ENCODE measurements around the gene DLX6. TPM values are rescaled to one million over a fixed set of nuclear protein-coding genes. Genes with fewer than 3 reads are reported as not detected.

DLX6 gene
- total RNA-seq, 1 donor from 2014 or later, result 25.5 TPM

DNA sequence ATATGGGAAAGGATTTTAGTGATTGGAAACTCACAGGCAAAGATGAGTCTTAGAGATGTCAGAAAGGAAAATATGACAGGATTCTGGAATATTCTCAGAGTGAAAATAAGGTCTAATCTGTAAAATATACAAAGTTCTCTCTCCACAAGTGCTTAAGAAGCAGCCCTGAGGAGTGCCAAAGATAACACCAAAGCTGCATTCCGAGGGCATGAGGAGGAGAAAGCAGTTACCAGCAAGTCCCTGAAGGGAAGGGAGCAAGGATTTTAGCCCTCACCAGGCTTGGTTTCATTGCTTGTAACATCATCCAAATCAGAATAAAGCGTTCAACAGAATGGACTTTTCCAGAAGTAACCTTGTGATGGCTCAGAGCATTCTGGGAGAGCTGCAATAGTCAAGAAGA is 31.4 kb upstream of the DLX6 start:
- TF ChIP-seq, protein P1, sequence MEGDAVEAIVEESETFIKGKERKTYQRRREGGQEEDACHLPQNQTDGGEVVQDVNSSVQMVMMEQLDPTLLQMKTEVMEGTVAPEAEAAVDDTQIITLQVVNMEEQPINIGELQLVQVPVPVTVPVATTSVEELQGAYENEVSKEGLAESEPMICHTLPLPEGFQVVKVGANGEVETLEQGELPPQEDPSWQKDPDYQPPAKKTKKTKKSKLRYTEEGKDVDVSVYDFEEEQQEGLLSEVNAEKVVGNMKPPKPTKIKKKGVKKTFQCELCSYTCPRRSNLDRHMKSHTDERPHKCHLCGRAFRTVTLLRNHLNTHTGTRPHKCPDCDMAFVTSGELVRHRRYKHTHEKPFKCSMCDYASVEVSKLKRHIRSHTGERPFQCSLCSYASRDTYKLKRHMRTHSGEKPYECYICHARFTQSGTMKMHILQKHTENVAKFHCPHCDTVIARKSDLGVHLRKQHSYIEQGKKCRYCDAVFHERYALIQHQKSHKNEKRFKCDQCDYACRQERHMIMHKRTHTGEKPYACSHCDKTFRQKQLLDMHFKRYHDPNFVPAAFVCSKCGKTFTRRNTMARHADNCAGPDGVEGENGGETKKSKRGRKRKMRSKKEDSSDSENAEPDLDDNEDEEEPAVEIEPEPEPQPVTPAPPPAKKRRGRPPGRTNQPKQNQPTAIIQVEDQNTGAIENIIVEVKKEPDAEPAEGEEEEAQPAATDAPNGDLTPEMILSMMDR (conservative IDR thresholded peaks at IDR 0.05), result no peak
- Mint-ChIP-seq H3K36me3 (no peaks in the 10 kb centered on the region), H3K4me1 (ENCODE audit: unreplicated experiment) (no peaks in the 10 kb centered on the region), H3K27me3 (peaks cover 16% of the 10 kb centered on the region), H3K4me3 (no peak overlapping the region), H3K9me3 (no peaks in the 10 kb centered on the region), H3K27ac (no peak overlapping the region)
- DNase-seq (ENCODE audit: extremely low spot score, unreplicated experiment), result no peak

DNA sequence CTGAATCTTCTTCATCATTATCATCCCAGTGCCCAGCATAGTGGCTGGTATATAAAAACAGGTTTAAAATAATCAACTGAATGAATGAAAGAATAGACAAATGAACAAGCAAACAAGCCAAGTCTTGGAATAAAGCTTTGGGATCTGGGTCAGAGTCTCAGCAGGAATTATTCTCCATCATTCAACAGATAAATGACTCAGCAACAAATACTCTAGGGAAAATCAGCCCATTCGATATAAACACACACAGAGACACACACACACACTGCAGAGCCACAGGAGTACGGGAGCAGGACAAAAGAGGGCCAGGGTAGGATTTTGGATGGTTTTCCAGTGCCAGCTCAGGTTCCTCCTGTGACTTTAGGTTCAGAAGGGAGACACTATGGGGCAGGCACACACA is 29.2 kb upstream of the DLX6 start:
- no peak for DNase-seq (ENCODE audit: extremely low spot score, unreplicated experiment)
- no peaks in the 10 kb centered on the region for H3K4me1 Mint-ChIP-seq (ENCODE audit: unreplicated experiment)
- H3K9me3 Mint-ChIP-seq, result peaks cover 5% of the 10 kb centered on the region
- TF ChIP-seq, protein P1 (conservative IDR thresholded peaks at IDR 0.05), result no peak
- peaks cover 16% of the 10 kb centered on the region for H3K27me3 Mint-ChIP-seq
- H3K36me3 Mint-ChIP-seq, result peaks cover 4% of the 10 kb centered on the region
- H3K27ac Mint-ChIP-seq, result no peak overlapping the region
- no peak overlapping the region for H3K4me3 Mint-ChIP-seq

DNA sequence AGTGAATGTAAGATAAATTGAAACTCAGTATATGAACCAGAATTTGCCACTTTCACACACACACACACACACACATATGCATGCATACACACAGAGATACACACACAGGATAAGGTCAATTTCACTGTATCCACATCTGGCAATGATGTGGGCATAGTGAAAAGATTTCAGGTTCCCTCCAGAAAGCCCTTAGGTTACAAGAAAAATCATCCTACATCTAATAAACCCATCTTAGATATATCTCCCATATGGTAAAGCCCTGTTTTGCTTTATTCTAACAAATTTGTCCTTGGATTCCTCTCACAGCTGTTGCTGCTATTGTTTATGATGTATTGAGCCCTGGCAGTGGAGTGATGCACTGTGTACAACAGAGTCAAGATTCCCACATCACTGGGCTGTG is 27.9 kb upstream of the DLX6 start:
- no peaks in the 10 kb centered on the region for H3K4me1 Mint-ChIP-seq (ENCODE audit: unreplicated experiment)
- no peak overlapping the region for H3K27ac Mint-ChIP-seq
- TF ChIP-seq, protein P1 (conservative IDR thresholded peaks at IDR 0.05), result no peak
- H3K36me3 Mint-ChIP-seq, result peaks cover 4% of the 10 kb centered on the region
- DNase-seq (ENCODE audit: extremely low spot score, unreplicated experiment), result no peak
- no peak overlapping the region for H3K4me3 Mint-ChIP-seq
- peaks cover 17% of the 10 kb centered on the region for H3K27me3 Mint-ChIP-seq
- H3K9me3 Mint-ChIP-seq, result peaks cover 5% of the 10 kb centered on the region

DNA sequence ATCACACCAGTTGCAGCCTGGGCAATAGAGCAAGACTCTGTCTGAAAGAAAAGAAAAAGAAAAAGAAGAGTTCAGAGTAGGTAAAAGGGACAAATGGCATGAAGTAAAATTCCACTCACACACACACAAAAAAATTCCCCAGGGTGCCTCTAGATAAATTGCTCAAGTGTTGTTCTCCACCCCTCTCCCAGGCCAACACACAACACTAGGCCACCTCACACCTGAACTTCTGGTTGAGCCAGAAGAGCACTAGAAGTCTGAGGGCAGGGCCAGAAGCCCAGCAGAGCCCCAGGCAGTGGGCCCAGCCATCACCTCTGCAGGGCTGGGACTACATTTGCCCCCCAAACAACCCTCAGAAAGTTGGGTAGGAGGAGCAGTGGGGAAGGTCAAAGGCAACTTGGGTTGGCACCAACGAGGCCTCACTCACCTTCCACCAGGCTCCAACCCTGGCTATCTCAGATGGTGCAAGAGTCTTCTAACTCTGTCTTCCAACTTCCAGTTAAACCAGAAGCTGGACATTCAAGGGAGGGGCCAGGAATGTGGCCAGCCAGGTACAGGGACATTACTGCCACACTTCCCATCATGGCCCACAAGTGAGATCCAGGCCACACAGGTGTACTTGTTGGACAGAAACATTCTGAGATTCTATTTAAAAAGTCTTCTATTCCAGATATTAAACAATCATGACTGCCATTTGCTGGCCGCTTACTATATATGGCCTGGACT is 25.6 kb upstream of the DLX6 start:
- Mint-ChIP-seq H3K27ac (peak overlapping the region; percentile 65), H3K4me1 (ENCODE audit: unreplicated experiment) (no peaks in the 10 kb centered on the region), H3K36me3 (peaks cover 4% of the 10 kb centered on the region), H3K9me3 (peaks cover 11% of the 10 kb centered on the region), H3K4me3 (no peak overlapping the region), H3K27me3 (peaks cover 19% of the 10 kb centered on the region)
- TF ChIP-seq, protein P1 (conservative IDR thresholded peaks at IDR 0.05), result no peak
- no peak for DNase-seq (ENCODE audit: extremely low spot score, unreplicated experiment)

DNA sequence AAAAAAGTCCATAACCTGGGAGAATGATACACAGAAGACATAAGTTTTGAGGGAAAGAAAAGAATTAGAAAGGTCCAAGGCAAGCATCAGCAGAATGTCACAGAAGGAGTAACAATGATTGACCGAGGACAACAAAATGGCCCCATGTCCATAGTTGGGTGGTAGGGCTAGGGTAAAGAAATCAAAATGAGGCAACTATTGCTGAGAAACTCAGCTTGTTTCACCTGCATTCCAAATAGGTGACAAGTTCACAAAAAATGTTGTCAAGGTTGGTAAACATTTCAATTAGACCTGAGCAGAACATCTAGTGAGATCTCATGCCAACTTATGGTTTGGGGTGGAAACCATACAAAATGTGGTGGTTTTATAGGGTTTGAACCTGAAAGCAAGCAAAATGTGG is 22.8 kb upstream of the DLX6 start:
- Mint-ChIP-seq H3K9me3 (peaks cover 11% of the 10 kb centered on the region), H3K27me3 (peaks cover 34% of the 10 kb centered on the region), H3K4me1 (ENCODE audit: unreplicated experiment) (no peaks in the 10 kb centered on the region)

More for the DNA sequence above, 22.8 kb upstream of the DLX6 start:
- no peak overlapping the region for H3K4me3 Mint-ChIP-seq
- peaks cover 4% of the 10 kb centered on the region for H3K36me3 Mint-ChIP-seq
- H3K27ac Mint-ChIP-seq, result no peak overlapping the region
- DNase-seq (ENCODE audit: extremely low spot score, unreplicated experiment), result no peak
- TF ChIP-seq, protein P1 (conservative IDR thresholded peaks at IDR 0.05), result no peak
